GM12878 (cell line): ENCODE results near the gene AHCY.

ENCODE experiments used
- CTCF ChIP-seq, 3 experiments: IDR thresholded peaks in 2 of 3; conservative IDR thresholded peaks in 1 of 3; 2 replicates each; pipeline ENCODE4 v1.5.1; 2011; ENCODE audit warnings: low read depth in 3 of 3, low read length in 3 of 3, mild to moderate bottlenecking in 3 of 3, control low read depth in 2 of 3, moderate library complexity in 2 of 3, inconsistent platforms in 1 of 3, mixed read lengths in 1 of 3; ENCODE audit not compliant: control insufficient read depth in 2 of 3, insufficient read depth in 1 of 3; ENCODE audit errors: extremely low read depth in 1 of 3
- EP300 ChIP-seq, 2 experiments: fragments of 150-350 bp in 1 of 2; IDR thresholded peaks; 2 replicates each; pipeline ENCODE4 v1.6.1; 2011 to 2012; ENCODE audit warnings: low read depth in 2 of 2, low read length in 2 of 2, borderline replicate concordance in 1 of 2, improper control_type of control experiment in 1 of 2, inconsistent platforms in 1 of 2; ENCODE audit not compliant: control insufficient read depth in 1 of 2
- HDAC2 ChIP-seq: fragments of 200-600 bp; sonication (generic); IDR thresholded peaks from 2 replicates; pipeline ENCODE4 v1.6.1; 2017
- SMC3 ChIP-seq: IDR thresholded peaks from 2 replicates; pipeline ENCODE4 v1.6.1; 2011; ENCODE audit warnings: low read length, improper control_type of control experiment, borderline replicate concordance
- SPI1 ChIP-seq: IDR thresholded peaks from 2 replicates; pipeline ENCODE4 v1.6.1; 2011; ENCODE audit warnings: low read depth, mild to moderate bottlenecking, low read length, moderate library complexity, borderline replicate concordance; ENCODE audit not compliant: insufficient read depth
- YY1 ChIP-seq: IDR thresholded peaks from 2 replicates; pipeline ENCODE4 v1.6.1; 2011; ENCODE audit warnings: low read depth, mild to moderate bottlenecking, low read length

GRCh38 chr20:34271956-34272355, 31.2 kb downstream of the AHCY start:
- TF ChIP-seq CTCF (IDR thresholded peaks at IDR 0.05 in 2 of 3, conservative IDR thresholded peaks at IDR 0.05 in 1 of 3; ENCODE audit: control insufficient read depth in 2 of 3, extremely low read depth in 1 of 3, insufficient read depth in 1 of 3, low read depth in 3 of 3, low read length in 3 of 3) (no peak), YY1 (no peak), HDAC2 (no peak), EP300 (IDR thresholded peaks at IDR 0.05; ENCODE audit: borderline replicate concordance in 1 of 2, control insufficient read depth in 1 of 2, low read depth in 2 of 2, low read length in 2 of 2) (no peak), SMC3 (no peak), SPI1 (no peak)
